Mucosa of rectum (tissue), 2 donors: ENCODE data around the gene YIPF1.

Experiments
- H3K27ac ChIP-seq, 2 donors: one replicate each; pipeline ENCODE4 v1.7.0; 2013; ENCODE audit warnings: inconsistent platforms in 2 of 2, low read depth in 2 of 2, low read length in 2 of 2
- H3K27me3 ChIP-seq, 2 donors: one replicate each; pipeline ENCODE4 v1.7.0; 2013; ENCODE audit warnings: low read length in 2 of 2; ENCODE audit not compliant: control insufficient read depth in 2 of 2, insufficient read depth in 2 of 2
- H3K36me3 ChIP-seq, 2 donors: one replicate each; pipeline ENCODE4 v1.7.0; 2013; ENCODE audit warnings: low read length in 2 of 2; ENCODE audit not compliant: control insufficient read depth in 2 of 2, insufficient read depth in 2 of 2
- H3K4me1 ChIP-seq, 2 donors: one replicate each; pipeline ENCODE4 v1.7.0; 2013; ENCODE audit warnings: low read length in 2 of 2, mild to moderate bottlenecking in 1 of 2; ENCODE audit not compliant: control insufficient read depth in 2 of 2, insufficient read depth in 2 of 2
- H3K4me3 ChIP-seq, 2 donors: one replicate each; pipeline ENCODE4 v1.7.0; 2013; ENCODE audit warnings: low read length in 2 of 2
- H3K9ac ChIP-seq, 2 donors: one replicate each; pipeline ENCODE4 v1.7.0; 2013; ENCODE audit warnings: low read length in 2 of 2, low read depth in 1 of 2, mild to moderate bottlenecking in 1 of 2
- H3K9me3 ChIP-seq, 2 donors: one replicate each; pipeline ENCODE4 v1.7.0; 2013; ENCODE audit warnings: low read length in 2 of 2; ENCODE audit not compliant: control insufficient read depth in 2 of 2
- donor health status: healthy.
- donor health status: Normal muscosa, but diverticular disease.

Gene YIPF1

GRCh38 chr1:53804791-53805505 is 84.6 kb downstream of the YIPF1 start:
- no peaks in the 10 kb centered on the region for H3K4me1 ChIP-seq
- no peak overlapping the region for H3K9ac ChIP-seq
- H3K9me3 ChIP-seq, result no peaks in the 10 kb centered on the region
- H3K4me3 ChIP-seq, result no peak overlapping the region
- no peaks in the 10 kb centered on the region for H3K27me3 ChIP-seq
- H3K27ac ChIP-seq, result no peak overlapping the region
- peaks cover 0 to 19% of the 10 kb centered on the region in 2 donors for H3K36me3 ChIP-seq

GRCh38 chr1:53804181-53804580 is 85.4 kb downstream of the YIPF1 start:
- Histone ChIP-seq H3K27me3 (no peaks in the 10 kb centered on the region), H3K9me3 (no peaks in the 10 kb centered on the region), H3K36me3 (peaks cover 5 to 24% of the 10 kb centered on the region in 2 donors), H3K4me3 (no peak overlapping the region), H3K9ac (no peak overlapping the region), H3K27ac (no peak overlapping the region), H3K4me1 (no peaks in the 10 kb centered on the region)
